Tibial nerve (tissue), 3 donors: Measurements from ENCODE around the gene SSPN.

Experiments
- CTCF ChIP-seq, 5 experiments: fragments of 200-600 bp in 3 of 5; fragments of 450-650 bp in 2 of 5; sonication (generic) in 3 of 5; IDR thresholded peaks; one replicate each; pipeline ENCODE4 v1.5.1; 2016 to 2019; ENCODE audit warnings: antibody characterized with exemption in 5 of 5, mild to moderate bottlenecking in 3 of 5, moderate library complexity in 2 of 5
- POLR2A ChIP-seq, 2 donors: fragments of 450-650 bp; IDR thresholded peaks; one replicate each; pipeline ENCODE4 v1.6.1; 2017; ENCODE audit warnings: antibody characterized with exemption in 2 of 2, mild to moderate bottlenecking in 2 of 2, moderate library complexity in 2 of 2

GRCh38 chr12:26297396-26298070 is 102.2 kb downstream of the SSPN start:
- TF ChIP-seq CTCF (IDR thresholded peaks at IDR 0.05) (no peak), POLR2A (IDR thresholded peaks at IDR 0.05) (no peak)
